ENCODE results near the gene ENGASE. TPM values are rescaled to one million over a fixed set of nuclear protein-coding genes. Genes with fewer than 3 reads are reported as not detected.

ENGASE gene
- total RNA-seq, 4 donors from 2014 or later: 8.3 to 46.5 (median 16.2) TPM

GRCh38 chr17:79048826-79049755 lies 25.5 kb upstream of the ENGASE start:
- H3K4me1 ChIP-seq: peaks cover 0 to 33% (median 3%) of the 10 kb centered on the region in 3 donors
- 83 to 88% methylated on average over 8 to 16 of the region's 21 CpGs for WGBS, 2 donors (ENCODE audit: low coverage in 1 of 2)
- no peak overlapping the region for H3K4me3 ChIP-seq
- no peak for ATAC-seq
- H3K27me3 ChIP-seq: no peaks in the 10 kb centered on the region
- peaks cover 0 to 6% (median 0%) of the 10 kb centered on the region in 3 donors for H3K9me3 ChIP-seq
- H3K36me3 ChIP-seq: peaks cover 0 to 54% of the 10 kb centered on the region in 2 donors
- H3K27ac ChIP-seq: peak overlapping the region in 1 of 4 donors; percentile 51
- no peak for TF ChIP-seq CTCF (IDR thresholded peaks at IDR 0.05)
- TF ChIP-seq POLR2AphosphoS5 (IDR thresholded peaks at IDR 0.05): no peak
- TF ChIP-seq POLR2A (IDR thresholded peaks at IDR 0.05): no peak
- no peak for TF ChIP-seq EP300 (IDR thresholded peaks at IDR 0.05)

- TF ChIP-seq CTCF (IDR thresholded peaks at IDR 0.05) (no peak), POLR2A (IDR thresholded peaks at IDR 0.05) (no peak), POLR2AphosphoS5 (IDR thresholded peaks at IDR 0.05) (no peak), EP300 (IDR thresholded peaks at IDR 0.05) (no peak)
- no peak for ATAC-seq
- Histone ChIP-seq H3K4me1 (peaks cover 0 to 33% (median 3%) of the 10 kb centered on the region in 3 donors), H3K4me3 (no peak overlapping the region), H3K9me3 (peaks cover 0 to 12% (median 0%) of the 10 kb centered on the region in 3 donors), H3K27ac (no peak overlapping the region), H3K27me3 (no peaks in the 10 kb centered on the region), H3K36me3 (peaks cover 0 to 49% of the 10 kb centered on the region in 2 donors)
- 100% methylated on average over 2 of the region's 11 CpGs; no CpG with 5 or more reads in 1 of the 2 donors for WGBS, 2 donors (ENCODE audit: low coverage in 1 of 2)
Observed at GRCh38 chr17:79049821-79050220, 24.8 kb upstream of the ENGASE start.

GRCh38 chr17:79050551-79050950 lies 24.1 kb upstream of the ENGASE start:
- H3K27me3 ChIP-seq: no peaks in the 10 kb centered on the region
- peaks cover 0 to 12% (median 0%) of the 10 kb centered on the region in 3 donors for H3K9me3 ChIP-seq
- peaks cover 0 to 30% (median 3%) of the 10 kb centered on the region in 3 donors for H3K4me1 ChIP-seq
- WGBS, 2 donors (ENCODE audit: low coverage in 1 of 2): no CpG with 5 or more reads among the region's 6 CpGs
- peaks cover 0 to 47% of the 10 kb centered on the region in 2 donors for H3K36me3 ChIP-seq
- no peak for ATAC-seq
- TF ChIP-seq EP300 (IDR thresholded peaks at IDR 0.05) (no peak), POLR2AphosphoS5 (IDR thresholded peaks at IDR 0.05) (no peak), POLR2A (IDR thresholded peaks at IDR 0.05) (no peak), CTCF (IDR thresholded peaks at IDR 0.05) (no peak)
- no peak overlapping the region for H3K4me3 ChIP-seq
- H3K27ac ChIP-seq: no peak overlapping the region

GRCh38 chr17:79051306-79051705 lies 23.3 kb upstream of the ENGASE start:
- peaks cover 0 to 12% (median 0%) of the 10 kb centered on the region in 3 donors for H3K9me3 ChIP-seq
- H3K4me1 ChIP-seq: peaks cover 0 to 23% (median 0%) of the 10 kb centered on the region in 3 donors
- 81% methylated on average over 6 of the region's 6 CpGs; no CpG with 5 or more reads in 1 of the 2 donors for WGBS, 2 donors (ENCODE audit: low coverage in 1 of 2)
- no peaks in the 10 kb centered on the region for H3K27me3 ChIP-seq
- peaks cover 0 to 47% of the 10 kb centered on the region in 2 donors for H3K36me3 ChIP-seq
- ATAC-seq: no peak
- H3K27ac ChIP-seq: no peak overlapping the region
- TF ChIP-seq EP300 (IDR thresholded peaks at IDR 0.05): no peak
- TF ChIP-seq POLR2A (IDR thresholded peaks at IDR 0.05): no peak
- TF ChIP-seq CTCF (IDR thresholded peaks at IDR 0.05): no peak
- TF ChIP-seq POLR2AphosphoS5 (IDR thresholded peaks at IDR 0.05): no peak
- H3K4me3 ChIP-seq: no peak overlapping the region
